GM21825 (cell line): Measurements from ENCODE around the gene MYOM1.
A peak's percentile ranks its signal among the peaks of the same experiment; 100 is the strongest.
"Not testable (repeated sequence)": the region's sequence is repeated elsewhere in the genome, so short reads cannot be mapped to it uniquely, and the experiment has no call there.

ENCODE experiments used
- ATAC-seq: cut with Tn5 transposase; IDR thresholded peaks from one replicate; pipeline ENCODE4 v1.9.1; 2021; ENCODE audit warnings: mild to moderate bottlenecking, moderate library complexity; ENCODE audit not compliant: unreplicated experiment

MYOM1 gene

GRCh38 chr18:3221496-3221895 lies 1.7 kb upstream of the MYOM1 start:
- no peak for ATAC-seq

- not testable (repeated sequence) for ATAC-seq
These were observed 1.1 kb upstream of the MYOM1 start for GRCh38 chr18:3220868-3221267.

- ATAC-seq, result no peak
These were observed 532 bp downstream of the MYOM1 start for GRCh38 chr18:3219241-3219630.

- ATAC-seq, result no peak
These were observed 949 bp downstream of the MYOM1 start for GRCh38 chr18:3218819-3219218.

GRCh38 chr18:3217948-3218647 lies 1.7 kb downstream of the MYOM1 start:
- ATAC-seq, result no peak

GRCh38 chr18:3216987-3217386 lies 2.8 kb downstream of the MYOM1 start:
- ATAC-seq, result no peak

- ATAC-seq, result no peak
These were observed 4.7 kb downstream of the MYOM1 start for GRCh38 chr18:3214855-3215637.

- no peak for ATAC-seq
These were observed 6.3 kb downstream of the MYOM1 start for GRCh38 chr18:3213300-3214059.

- ATAC-seq, result no peak
These were observed 7.1 kb downstream of the MYOM1 start for GRCh38 chr18:3212657-3213056.

GRCh38 chr18:3211236-3211992 lies 8.4 kb downstream of the MYOM1 start:
- ATAC-seq, result no peak

GRCh38 chr18:3209859-3210569 lies 9.8 kb downstream of the MYOM1 start:
- peak; percentile 71 for ATAC-seq

- ATAC-seq, result no peak
These were observed 12.2 kb downstream of the MYOM1 start for GRCh38 chr18:3207565-3207964.

- ATAC-seq, result no peak
These were observed 14.5 kb downstream of the MYOM1 start for GRCh38 chr18:3205239-3205638.

GRCh38 chr18:3199942-3200645 lies 19.7 kb downstream of the MYOM1 start:
- no peak for ATAC-seq

GRCh38 chr18:3198260-3198860 lies 21.4 kb downstream of the MYOM1 start:
- not testable (repeated sequence) for ATAC-seq

GRCh38 chr18:3194947-3195612 lies 24.7 kb downstream of the MYOM1 start:
- no peak for ATAC-seq

GRCh38 chr18:3193331-3193730 lies 26.4 kb downstream of the MYOM1 start:
- no peak for ATAC-seq

- ATAC-seq, result no peak
These were observed 27.0 kb downstream of the MYOM1 start for GRCh38 chr18:3192752-3193151.

- ATAC-seq, result no peak
These were observed 27.5 kb downstream of the MYOM1 start for GRCh38 chr18:3192286-3192685.
